ENCODE data around the gene SS18L1. TPM values are rescaled to one million over a fixed set of nuclear protein-coding genes. Genes with fewer than 3 reads are reported as not detected.

The SS18L1 gene
- 98.3 TPM for total RNA-seq

GRCh38 chr20:62143081-62143956 is at the start of gene SS18L1, which contains the start of gene PSMA7:
SS18L1 (plus strand) TSS chr20:62143769; CDS start chr20:62143821, 52 bp downstream.
PSMA7 (minus strand) TSS chr20:62143394; CDS start chr20:62143303, 91 bp downstream.

GRCh38 chr20:62121776-62122653 is 21.6 kb upstream of the SS18L1 start, which contains the start of gene LSM14B:
LSM14B (plus strand) TSS chr20:62122475; CDS start chr20:62122667, 192 bp downstream.

GRCh38 chr20:62182469-62183425 is 39.2 kb downstream of the SS18L1 start, which contains the start of gene MTG2:
MTG2 (plus strand) TSS chr20:62183028; CDS start chr20:62193421, 10,393 bp downstream.

DNA sequence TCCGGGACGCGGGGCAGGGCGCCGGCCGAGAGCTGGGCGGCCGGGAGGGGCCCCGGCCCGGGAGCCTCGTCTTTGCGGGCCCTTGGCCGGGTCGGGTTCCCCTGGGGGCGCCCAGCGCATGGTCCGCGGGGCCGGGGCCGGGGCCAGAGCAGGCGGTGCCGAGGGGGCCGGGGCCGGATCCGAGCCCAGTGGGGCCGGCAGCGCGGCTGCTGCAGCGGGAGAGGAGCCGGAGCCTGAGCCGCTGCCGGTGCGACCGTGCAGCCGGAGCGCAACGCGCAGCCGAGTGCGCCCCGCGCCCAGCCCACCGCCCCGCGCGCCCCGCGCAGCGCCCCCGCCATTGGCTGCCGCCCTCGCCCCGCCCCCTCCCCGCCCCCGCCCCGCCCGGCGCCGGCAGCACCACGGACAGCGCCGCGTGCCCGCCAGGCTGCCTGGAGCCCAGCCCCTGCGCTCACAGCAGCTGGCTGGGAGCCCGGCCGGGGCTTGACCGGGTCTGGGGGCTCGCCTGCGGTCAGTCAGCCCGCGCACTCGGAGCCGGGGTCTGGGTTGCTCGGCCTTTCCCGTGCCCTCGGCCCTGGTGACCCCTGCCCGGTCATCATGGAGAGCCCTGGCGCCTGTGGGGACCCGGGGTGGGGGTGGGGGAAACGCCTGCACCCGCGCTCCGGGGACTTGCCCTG is 76.6 kb downstream of the SS18L1 start, which contains the start of gene HRH3:
Gene HRH3 (minus strand): TSS at position 287 of the 674 bp plus-strand sequence. CDS start 308 bp downstream, outside the sequence.

Other genes starting within 250 kb of the SS18L1 start
- gene TAF4, start 77.9 kb upstream of the SS18L1 start, total RNA-seq: 23.5 TPM
- gene LSM14B, start 21.3 kb upstream of the SS18L1 start, total RNA-seq: 85.1 TPM
- gene PSMA7, start 375 bp upstream of the SS18L1 start, total RNA-seq: 102 TPM
- gene MTG2, start 39.3 kb downstream of the SS18L1 start, total RNA-seq: 27.5 TPM
- gene HRH3, start 76.5 kb downstream of the SS18L1 start, total RNA-seq: 0.31 TPM
- 45.1 TPM for gene OSBPL2, start 94.8 kb downstream of the SS18L1 start, total RNA-seq
- gene ADRM1, start 159.2 kb downstream of the SS18L1 start, total RNA-seq: 36.3 TPM
- 44.4 TPM for gene LAMA5, start 223.5 kb downstream of the SS18L1 start, total RNA-seq
- gene RPS21, start 243.3 kb downstream of the SS18L1 start, total RNA-seq: 486 TPM